GM19240 (cell line): ENCODE measurements around the gene GPC6.

Experiments
- DNase-seq: peaks from one replicate; pipeline ENCODE4 v3.0.0; 2011; ENCODE audit warnings: low spot score; ENCODE audit not compliant: insufficient read length

The GPC6 gene

GRCh38 chr13:94389604-94390351 lies 1163.2 kb downstream of the GPC6 start:
- DNase-seq: no peak

GRCh38 chr13:94390881-94391280 lies 1164.3 kb downstream of the GPC6 start:
- no peak for DNase-seq

- DNase-seq: no peak
Observed at GRCh38 chr13:94394723-94395122, 1168.1 kb downstream of the GPC6 start.

- no peak for DNase-seq
Observed at GRCh38 chr13:94395860-94396259, 1169.3 kb downstream of the GPC6 start.

GRCh38 chr13:94399812-94400211 lies 1173.2 kb downstream of the GPC6 start:
- DNase-seq: no peak

- DNase-seq: no peak
Observed at GRCh38 chr13:94400874-94401273, 1174.3 kb downstream of the GPC6 start.

GRCh38 chr13:94408314-94409036 lies 1181.9 kb downstream of the GPC6 start:
- no peak for DNase-seq

GRCh38 chr13:94411747-94412146 lies 1185.1 kb downstream of the GPC6 start:
- DNase-seq: no peak

GRCh38 chr13:94412870-94413597 lies 1186.4 kb downstream of the GPC6 start:
- no peak for DNase-seq

- no peak for DNase-seq
Observed at GRCh38 chr13:94413598-94413944, 1187.0 kb downstream of the GPC6 start.

GRCh38 chr13:94414141-94414540 lies 1187.5 kb downstream of the GPC6 start:
- no peak for DNase-seq

- DNase-seq: no peak
Observed at GRCh38 chr13:94414708-94415107, 1188.1 kb downstream of the GPC6 start.

- no peak for DNase-seq
Observed at GRCh38 chr13:94415500-94416237, 1189.1 kb downstream of the GPC6 start.

- no peak for DNase-seq
Observed at GRCh38 chr13:94416454-94417080, 1190.0 kb downstream of the GPC6 start.

GRCh38 chr13:94417294-94417693 lies 1190.7 kb downstream of the GPC6 start:
- no peak for DNase-seq

- no peak for DNase-seq
Observed at GRCh38 chr13:94419304-94419924, 1192.8 kb downstream of the GPC6 start.

- no peak for DNase-seq
Observed at GRCh38 chr13:94419925-94420305, 1193.3 kb downstream of the GPC6 start.

GRCh38 chr13:94427313-94427953 lies 1200.8 kb downstream of the GPC6 start:
- DNase-seq: no peak

- DNase-seq: no peak
Observed at GRCh38 chr13:94431574-94431973, 1205.0 kb downstream of the GPC6 start.

GRCh38 chr13:94431987-94432386 lies 1205.4 kb downstream of the GPC6 start:
- no peak for DNase-seq
